Retinal pigment epithelial cell (primary cell): ENCODE data around the gene SMPD3.

Source experiments
- DNase-seq: peaks from one replicate; pipeline ENCODE4 v3.0.0-alpha.2; 2010; ENCODE audit warnings: low read depth
- H3K4me3 ChIP-seq: 2 replicates; pipeline ENCODE4 v1.5.1; 2011; ENCODE audit warnings: mild to moderate bottlenecking, low read length, control low read depth, moderate library complexity
- CTCF ChIP-seq: conservative IDR thresholded peaks from 2 replicates; pipeline ENCODE4 v1.5.1; 2011; ENCODE audit warnings: low read depth, low read length, control low read depth, inconsistent platforms

SMPD3 gene

GRCh38 chr16:68361485-68361884, 86.8 kb downstream of the SMPD3 start:
- TF ChIP-seq CTCF: no peak
- no peak overlapping the region for H3K4me3 ChIP-seq
- DNase-seq: no peak

GRCh38 chr16:68360956-68361355, 87.4 kb downstream of the SMPD3 start:
- H3K4me3 ChIP-seq: no peak overlapping the region
- DNase-seq: no peak
- TF ChIP-seq CTCF: no peak

GRCh38 chr16:68360547-68360946, 87.8 kb downstream of the SMPD3 start:
- H3K4me3 ChIP-seq: no peak overlapping the region
- no peak for DNase-seq
- TF ChIP-seq CTCF: no peak

- H3K4me3 ChIP-seq: no peak overlapping the region
- TF ChIP-seq CTCF: no peak
- DNase-seq: no peak
Measured at GRCh38 chr16:68359398-68360191, 88.7 kb downstream of the SMPD3 start.

GRCh38 chr16:68358951-68359350, 89.4 kb downstream of the SMPD3 start:
- no peak for TF ChIP-seq CTCF
- no peak for DNase-seq
- no peak overlapping the region for H3K4me3 ChIP-seq

- no peak for DNase-seq
- no peak for TF ChIP-seq CTCF
- no peak overlapping the region for H3K4me3 ChIP-seq
Measured at GRCh38 chr16:68357923-68358322, 90.4 kb downstream of the SMPD3 start.

GRCh38 chr16:68357521-68357922, 90.8 kb downstream of the SMPD3 start:
- no peak for TF ChIP-seq CTCF
- no peak overlapping the region for H3K4me3 ChIP-seq
- no peak for DNase-seq
